NCI-H1417 (cell line): Measurements from ENCODE around the gene C14orf119.

Experiments
- DNase-seq, 3 experiments: peaks; one replicate each; lab custom pipeline; 2025; lab: John Stamatoyannopoulos, UW

C14orf119 gene

GRCh38 chr14:23095196-23096108 is at the start of gene C14orf119:
Gene C14orf119 (plus strand): TSS chr14:23095505. CDS start chr14:23097659, 2,154 bp downstream.
- no peak for DNase-seq

- no peak for DNase-seq
Measured at GRCh38 chr14:23047034-23047634, 48.2 kb upstream of the C14orf119 start.

GRCh38 chr14:23047751-23048693 is 47.3 kb upstream of the C14orf119 start:
- DNase-seq: no peak

GRCh38 chr14:23049011-23049410 is 46.3 kb upstream of the C14orf119 start:
- DNase-seq: no peak

- DNase-seq: no peak
Measured at GRCh38 chr14:23051141-23052057, 43.9 kb upstream of the C14orf119 start.

GRCh38 chr14:23052182-23052623 is 43.1 kb upstream of the C14orf119 start:
- no peak for DNase-seq

- DNase-seq: no peak
Measured at GRCh38 chr14:23052671-23053070, 42.6 kb upstream of the C14orf119 start.

- no peak for DNase-seq
Measured at GRCh38 chr14:23053426-23053825, 41.9 kb upstream of the C14orf119 start.

GRCh38 chr14:23054000-23054811 is 41.1 kb upstream of the C14orf119 start:
- DNase-seq: no peak

- DNase-seq: no peak
Measured at GRCh38 chr14:23055147-23055550, 40.2 kb upstream of the C14orf119 start.

- DNase-seq: no peak
Measured at GRCh38 chr14:23055621-23056144, 39.6 kb upstream of the C14orf119 start.

GRCh38 chr14:23056145-23056955 is 39.0 kb upstream of the C14orf119 start:
- DNase-seq: no peak

GRCh38 chr14:23056956-23057756 is 38.1 kb upstream of the C14orf119 start, which contains the start of gene CDH24:
Gene CDH24 (minus strand): TSS chr14:23057520. CDS start chr14:23055733, 1,787 bp downstream.
- DNase-seq: no peak

- no peak for DNase-seq
Measured at GRCh38 chr14:23057757-23058653, 37.3 kb upstream of the C14orf119 start.

- no peak for DNase-seq
Measured at GRCh38 chr14:23058654-23059504, 36.4 kb upstream of the C14orf119 start.
